NCI-H2081 (cell line): ENCODE results near the gene RTN4RL1.

Experiments used
- DNase-seq, 2 experiments: peaks; one replicate each; lab custom pipeline; 2025; lab: John Stamatoyannopoulos, UW

Gene RTN4RL1

GRCh38 chr17:1919201-1919600 lies 105.9 kb downstream of the RTN4RL1 start:
- DNase-seq: no peak

- no peak for DNase-seq
Measured at GRCh38 chr17:1918346-1919162, 106.6 kb downstream of the RTN4RL1 start.

GRCh38 chr17:1916963-1917715 lies 108.0 kb downstream of the RTN4RL1 start:
- DNase-seq: no peak

GRCh38 chr17:1916316-1916715 lies 108.8 kb downstream of the RTN4RL1 start:
- no peak for DNase-seq

GRCh38 chr17:1915889-1916288 lies 109.2 kb downstream of the RTN4RL1 start:
- no peak for DNase-seq

GRCh38 chr17:1914661-1915083 lies 110.5 kb downstream of the RTN4RL1 start:
- DNase-seq: no peak

- DNase-seq: no peak
Measured at GRCh38 chr17:1913702-1914101, 111.4 kb downstream of the RTN4RL1 start.

GRCh38 chr17:1912146-1912545 lies 113.0 kb downstream of the RTN4RL1 start:
- no peak for DNase-seq

GRCh38 chr17:1909985-1910384 lies 115.1 kb downstream of the RTN4RL1 start:
- no peak for DNase-seq

GRCh38 chr17:1908699-1909309 lies 116.3 kb downstream of the RTN4RL1 start:
- peak; percentile 61 to 68 for DNase-seq

GRCh38 chr17:1907909-1908698 lies 117.0 kb downstream of the RTN4RL1 start:
- DNase-seq: no peak

- no peak for DNase-seq
Measured at GRCh38 chr17:1907216-1907631, 117.9 kb downstream of the RTN4RL1 start.

- no peak for DNase-seq
Measured at GRCh38 chr17:1906662-1907101, 118.5 kb downstream of the RTN4RL1 start.

GRCh38 chr17:1905190-1905913 lies 119.8 kb downstream of the RTN4RL1 start:
- DNase-seq: peak; percentile 58 to 85

- peak; percentile 22 to 65 for DNase-seq
Measured at GRCh38 chr17:1904273-1905182, 120.6 kb downstream of the RTN4RL1 start.

GRCh38 chr17:1899403-1900000 lies 125.6 kb downstream of the RTN4RL1 start:
- no peak for DNase-seq

GRCh38 chr17:1898872-1899271 lies 126.3 kb downstream of the RTN4RL1 start:
- DNase-seq: no peak

GRCh38 chr17:1898332-1898731 lies 126.8 kb downstream of the RTN4RL1 start:
- DNase-seq: no peak

GRCh38 chr17:1897105-1897656 lies 128.0 kb downstream of the RTN4RL1 start:
- DNase-seq: no peak
